Activated CD4-positive, CD25-positive, alpha-beta regulatory T cell (primary cell): Measurements from ENCODE around the gene WRNIP1.

Experiments
- DNase-seq, 4 experiments: peaks; one replicate each; lab custom pipeline; 2025; lab: John Stamatoyannopoulos, UW

The WRNIP1 gene

DNA sequence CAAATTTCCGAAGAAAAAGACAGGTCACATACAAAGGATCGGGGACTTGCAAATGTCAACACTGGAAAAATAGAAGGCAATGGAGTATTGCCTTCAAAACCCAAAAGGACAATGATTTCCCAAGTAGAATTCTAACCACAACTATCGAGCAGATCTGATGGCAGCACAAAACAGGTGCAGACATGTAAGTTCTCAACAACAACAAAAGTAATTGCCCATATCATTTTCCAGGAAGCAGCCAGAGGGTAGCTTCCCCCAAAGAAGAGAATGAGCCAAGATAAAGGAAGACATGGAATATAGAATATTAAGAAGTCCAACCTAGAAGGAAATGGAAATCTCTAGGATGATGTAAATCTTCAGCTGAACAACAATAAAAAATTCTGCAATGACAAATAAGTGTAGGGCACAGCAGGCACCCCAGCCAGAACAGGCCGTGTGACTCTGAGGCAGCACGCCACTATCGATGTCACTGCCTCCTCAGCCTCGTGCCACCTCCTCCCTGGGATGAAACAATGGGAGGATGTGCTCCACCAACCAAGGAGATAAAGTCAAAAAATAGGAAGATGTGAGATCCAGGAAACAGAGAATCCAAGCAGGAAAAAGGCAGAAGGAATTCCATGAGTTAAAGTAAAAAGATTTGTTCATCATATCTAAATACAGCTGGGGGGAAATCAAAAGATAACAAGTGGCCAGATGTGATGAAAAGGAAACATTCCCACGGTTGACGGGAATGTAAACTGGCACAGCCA is 42.3 kb downstream of the WRNIP1 start:
- DNase-seq = no peak

DNA sequence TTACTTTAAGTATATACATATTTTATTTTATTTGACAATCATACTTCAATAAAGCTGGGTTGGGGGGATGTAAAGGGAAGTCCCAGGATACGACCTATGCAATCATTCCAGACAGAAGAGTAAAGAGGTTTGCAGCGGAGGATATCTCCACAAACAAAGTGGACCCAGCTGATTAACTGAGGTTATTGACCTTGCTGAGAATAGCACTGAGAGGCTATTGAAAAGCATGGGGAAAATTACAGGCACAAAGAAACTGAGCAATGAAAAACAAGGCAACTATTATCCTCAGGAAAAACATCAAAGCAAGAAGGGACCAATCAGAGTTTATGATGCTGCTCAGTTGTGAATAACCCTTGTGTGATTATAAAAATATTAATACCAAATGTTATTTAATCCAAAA is 43.8 kb downstream of the WRNIP1 start:
- DNase-seq = no peak

DNA sequence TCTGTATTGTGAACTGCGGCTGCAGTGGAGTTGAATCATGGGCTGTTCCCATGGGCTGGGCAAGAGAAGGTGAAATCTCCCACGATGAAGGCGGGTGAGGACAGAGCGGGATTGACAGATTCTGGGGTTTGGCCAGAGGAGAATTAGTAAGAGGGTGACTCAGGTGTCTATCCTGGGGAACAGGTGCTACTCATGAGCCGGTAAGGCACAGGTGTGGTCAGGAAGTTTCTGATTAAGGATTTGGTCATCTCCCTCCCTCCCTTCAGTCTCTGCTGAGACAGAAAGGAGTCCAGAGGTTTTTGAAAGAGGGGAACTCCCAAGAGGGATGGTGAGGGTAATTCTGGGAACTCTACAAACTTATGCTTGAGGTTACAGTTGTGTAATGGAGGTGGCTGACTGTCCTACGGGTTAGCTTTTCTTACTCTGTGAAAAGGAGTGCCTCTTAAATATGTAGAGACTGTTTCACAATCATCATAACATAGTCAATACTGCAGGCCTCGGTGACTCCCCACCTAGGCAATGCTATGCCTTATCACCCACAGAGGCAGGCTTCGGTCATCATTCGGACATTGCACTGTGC is 45.0 kb downstream of the WRNIP1 start:
- no peak for DNase-seq

DNA sequence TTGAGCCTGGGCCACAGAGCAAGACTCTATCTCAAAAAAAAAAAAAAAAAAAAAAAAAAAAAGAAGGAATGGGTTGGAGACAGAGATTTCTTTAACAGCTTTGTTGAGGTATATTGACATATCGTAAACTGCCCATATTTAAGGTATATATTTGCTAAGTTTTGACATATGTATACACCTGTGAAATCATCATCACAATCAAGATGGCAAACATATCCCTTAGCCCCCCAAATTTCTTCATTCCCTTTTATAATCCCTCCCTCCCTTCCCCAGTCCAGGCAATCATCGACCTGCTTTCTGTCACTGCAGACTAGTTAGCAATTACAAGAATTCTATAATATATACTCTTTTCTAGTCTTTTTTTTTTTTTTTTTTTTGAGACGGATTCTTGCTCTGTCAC is 47.5 kb downstream of the WRNIP1 start:
- DNase-seq = no peak

DNA sequence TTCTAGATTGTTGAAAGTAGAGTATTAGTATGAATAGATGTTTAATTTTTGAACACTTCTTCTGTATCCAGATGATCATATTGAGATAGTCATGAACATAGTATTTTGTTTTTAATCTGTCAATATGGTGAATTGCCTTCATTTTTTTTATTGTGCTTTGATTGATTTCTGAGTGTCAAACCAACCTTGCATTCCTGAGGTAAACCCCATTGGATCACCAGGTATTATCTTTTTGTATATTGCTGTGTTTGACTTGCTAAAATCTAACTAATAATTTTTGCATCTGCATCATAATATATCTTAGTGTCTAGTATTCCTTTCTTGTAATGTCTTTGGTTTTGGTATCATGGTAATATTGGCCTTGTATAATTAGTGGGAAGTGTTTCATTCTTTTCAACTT is 51.0 kb downstream of the WRNIP1 start:
- DNase-seq = no peak

DNA sequence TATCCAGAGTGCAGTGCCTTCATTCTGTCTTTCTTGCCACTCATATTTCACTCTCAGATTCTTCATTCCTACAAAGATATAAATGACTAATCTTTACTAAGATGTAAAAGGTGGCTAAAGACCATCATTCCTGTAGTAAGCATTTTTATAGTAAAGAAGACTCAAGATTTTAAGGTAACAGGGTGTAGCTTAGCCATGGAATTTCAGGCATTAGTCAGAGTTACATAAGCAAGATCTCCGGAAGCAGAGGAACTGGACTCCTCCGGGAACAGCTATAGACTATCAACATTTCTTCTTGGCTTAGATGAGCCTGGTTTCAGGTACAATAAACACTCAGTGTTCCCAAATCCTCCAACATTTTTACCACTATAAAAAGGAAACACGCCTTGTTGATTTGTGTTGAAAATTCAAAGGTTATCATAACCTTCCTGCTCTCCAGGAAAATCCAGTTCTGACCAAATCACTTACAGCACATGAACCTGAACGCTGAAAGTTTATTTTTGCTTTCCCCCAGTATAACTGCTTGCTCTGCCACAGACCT is 52.8 kb downstream of the WRNIP1 start:
- DNase-seq = no peak

DNA sequence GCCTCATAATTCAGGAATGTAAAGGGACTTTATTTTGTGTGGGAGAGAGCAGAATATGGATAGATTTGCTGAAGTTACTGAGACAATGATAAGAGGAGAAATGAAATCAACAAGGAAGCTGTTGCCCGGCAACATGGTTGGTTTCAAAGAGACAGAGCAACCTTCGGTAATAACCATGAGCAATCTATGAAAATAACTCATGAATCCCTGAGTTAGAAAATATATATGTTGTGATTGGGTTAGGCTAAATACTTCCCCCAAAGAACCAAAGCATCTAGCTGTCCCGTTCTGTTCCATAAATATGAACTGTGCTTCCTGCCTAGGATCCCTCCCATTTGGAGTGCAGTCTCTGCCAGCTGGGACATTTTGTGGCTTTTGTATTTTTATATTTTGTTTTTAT is 53.4 kb downstream of the WRNIP1 start:
- DNase-seq = no peak

DNA sequence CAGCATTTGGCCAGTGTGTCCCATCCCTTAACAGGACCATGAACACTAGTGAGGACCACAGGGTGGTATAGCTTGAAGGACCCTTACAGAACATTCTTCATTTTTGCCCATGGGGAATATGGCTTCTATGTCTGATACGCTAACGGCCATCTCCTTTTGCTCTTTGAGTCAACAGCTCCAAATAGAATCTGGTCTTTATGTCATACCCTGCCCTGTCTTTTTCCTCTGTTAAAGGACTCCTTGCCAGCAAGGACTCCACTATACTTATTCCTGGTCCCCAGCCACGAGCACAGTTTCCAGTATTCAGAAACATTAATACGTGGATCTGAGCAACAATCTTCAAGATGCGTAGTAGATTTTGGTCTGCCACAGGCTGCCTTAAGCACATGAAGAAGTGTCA is 53.9 kb downstream of the WRNIP1 start:
- DNase-seq = no peak

DNA sequence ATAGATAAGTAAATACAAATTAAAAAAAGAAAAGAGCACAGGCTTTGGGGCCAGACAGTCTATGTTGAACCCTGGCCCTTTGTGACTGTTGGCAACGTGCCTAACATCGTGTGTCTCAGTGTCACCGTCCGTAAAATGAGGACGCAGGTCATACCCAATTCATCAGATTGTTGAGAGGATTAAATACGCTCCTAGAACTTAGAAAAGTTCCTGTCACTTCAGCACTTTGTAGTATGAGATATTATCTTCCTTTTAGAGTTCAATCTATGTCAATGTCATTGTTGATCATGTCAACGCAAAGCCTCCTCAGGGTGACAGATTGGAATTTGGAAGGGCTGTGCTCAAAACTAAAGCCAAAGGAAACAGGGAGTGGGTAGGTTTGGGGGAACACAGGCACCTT is 54.8 kb downstream of the WRNIP1 start:
- no peak for DNase-seq

DNA sequence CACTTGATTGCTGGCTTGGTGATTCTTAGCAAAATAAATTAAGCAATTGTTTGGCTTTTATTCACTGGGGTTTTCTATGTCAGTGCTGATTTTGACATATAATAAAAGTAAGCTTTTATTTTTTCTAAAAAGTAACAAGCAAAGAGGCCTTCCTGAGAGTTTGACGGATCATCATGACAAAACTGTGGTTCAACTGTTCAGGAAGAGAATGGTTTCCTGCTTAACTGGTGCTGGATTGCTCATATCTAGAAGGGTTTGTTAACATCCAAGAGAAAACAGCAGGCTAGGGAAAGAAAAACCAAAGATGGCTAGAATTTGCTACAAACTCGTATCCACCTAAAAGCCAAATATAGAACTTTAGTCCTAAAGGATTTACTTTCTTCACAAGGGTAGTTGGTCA is 55.2 kb downstream of the WRNIP1 start:
- no peak for DNase-seq

DNA sequence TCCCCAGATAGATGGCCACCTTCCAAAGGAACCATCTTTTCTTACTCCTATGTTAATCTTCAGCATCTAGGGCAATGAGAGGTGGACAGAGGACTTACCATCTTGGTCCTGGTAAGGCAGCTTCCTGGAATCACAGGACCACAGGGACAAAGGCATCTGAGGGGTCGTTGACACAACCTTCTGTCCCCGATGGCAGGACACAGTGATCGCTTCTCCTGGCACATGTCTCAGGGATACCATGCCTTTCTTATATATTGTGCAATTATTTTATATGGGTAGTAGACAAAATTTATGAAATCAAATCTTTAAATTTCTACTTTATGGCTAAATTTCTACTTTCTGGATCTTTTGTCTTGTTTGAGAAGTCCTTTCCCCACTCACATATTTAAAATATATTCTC is 56.4 kb downstream of the WRNIP1 start:
- no peak for DNase-seq

DNA sequence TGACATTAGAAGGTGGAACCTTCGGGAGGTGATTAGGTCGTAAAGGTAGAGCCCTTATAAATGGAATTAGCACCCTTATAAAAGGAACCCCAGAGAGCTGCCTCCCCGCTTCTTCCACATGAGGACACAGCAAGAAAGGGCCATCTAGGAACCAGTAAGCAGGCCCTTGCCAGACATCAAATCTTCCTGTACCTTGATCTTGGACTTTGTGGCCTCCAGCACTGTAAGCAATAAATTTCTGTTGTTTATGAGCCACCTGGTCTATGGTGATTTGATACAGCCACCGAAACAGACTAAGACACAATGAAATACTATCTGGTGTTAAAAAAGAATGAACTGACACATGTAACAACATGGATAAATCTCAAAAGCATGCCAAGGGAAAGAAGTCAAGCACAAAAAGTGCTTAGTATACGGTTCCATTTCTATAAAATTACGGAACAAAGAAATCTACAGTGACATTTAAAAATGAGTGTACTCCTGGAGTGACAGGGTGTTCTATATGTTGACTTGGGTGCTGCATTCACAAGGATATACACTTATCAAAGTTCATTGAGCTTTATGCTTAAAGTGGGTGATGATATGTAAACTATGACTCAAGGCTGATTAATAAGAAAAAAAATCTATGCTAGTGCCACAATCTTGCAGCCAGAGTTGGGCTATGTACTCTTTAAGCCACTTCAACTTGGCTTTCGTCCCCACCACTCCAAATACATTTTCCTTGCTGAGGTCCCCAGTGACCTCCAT is 58.1 kb downstream of the WRNIP1 start:
- no peak for DNase-seq

DNA sequence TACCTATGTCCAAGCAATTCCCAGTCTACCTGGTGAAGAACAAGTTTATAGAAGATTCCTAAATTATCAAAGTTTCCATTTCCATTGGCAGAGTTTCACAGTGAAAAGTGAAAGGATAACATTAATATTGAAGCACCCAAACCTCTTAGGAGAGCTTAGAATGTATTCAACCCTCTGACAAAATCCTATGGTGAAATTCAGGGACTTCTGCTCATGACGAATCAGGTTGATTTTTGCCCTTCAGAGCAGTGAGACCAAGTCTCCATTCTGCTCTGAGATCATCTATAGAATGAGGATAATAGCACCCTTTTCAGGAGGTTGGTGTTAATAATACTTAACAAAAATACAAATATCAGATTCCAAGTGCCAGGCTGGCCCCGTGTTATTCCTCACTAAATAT is 60.9 kb downstream of the WRNIP1 start:
- DNase-seq = no peak

DNA sequence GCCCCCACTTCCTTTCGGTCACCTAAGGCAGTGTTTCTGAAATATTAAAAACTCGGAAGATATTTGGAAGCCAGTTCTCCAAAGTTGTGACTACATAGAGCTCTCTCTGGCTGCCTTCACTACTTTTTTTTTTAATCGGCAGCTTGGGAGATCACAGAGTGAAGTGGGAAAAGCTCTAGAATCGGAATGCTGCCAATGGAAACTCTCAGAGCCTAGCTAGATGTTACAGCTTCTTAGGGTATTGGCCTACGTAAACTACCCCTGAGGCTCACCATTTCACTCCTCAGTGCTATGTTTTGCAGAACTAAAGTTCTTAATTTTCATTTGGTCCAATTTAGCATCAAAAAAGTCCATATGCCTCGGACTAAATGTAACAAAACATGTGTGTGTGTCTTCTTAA is 61.9 kb downstream of the WRNIP1 start:
- DNase-seq = no peak

DNA sequence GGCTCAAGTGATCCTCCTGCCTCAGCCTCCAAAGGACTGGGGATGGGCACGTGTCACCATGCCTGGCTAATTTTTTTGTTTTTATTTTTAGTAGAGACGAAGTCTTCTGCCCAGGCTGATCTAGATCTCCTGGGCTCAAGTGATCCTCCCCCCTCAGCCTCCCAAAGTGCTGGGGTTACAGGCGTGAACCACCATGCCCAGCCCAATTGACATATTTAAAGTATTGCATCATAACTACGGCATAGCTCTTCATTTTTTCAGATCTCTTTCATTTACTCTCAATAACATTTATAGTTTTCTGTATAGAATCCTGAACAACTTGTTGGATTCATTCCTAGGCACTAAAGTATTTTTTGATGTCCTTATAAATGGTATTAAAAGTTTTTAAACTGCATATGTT is 63.4 kb downstream of the WRNIP1 start:
- DNase-seq = no peak

DNA sequence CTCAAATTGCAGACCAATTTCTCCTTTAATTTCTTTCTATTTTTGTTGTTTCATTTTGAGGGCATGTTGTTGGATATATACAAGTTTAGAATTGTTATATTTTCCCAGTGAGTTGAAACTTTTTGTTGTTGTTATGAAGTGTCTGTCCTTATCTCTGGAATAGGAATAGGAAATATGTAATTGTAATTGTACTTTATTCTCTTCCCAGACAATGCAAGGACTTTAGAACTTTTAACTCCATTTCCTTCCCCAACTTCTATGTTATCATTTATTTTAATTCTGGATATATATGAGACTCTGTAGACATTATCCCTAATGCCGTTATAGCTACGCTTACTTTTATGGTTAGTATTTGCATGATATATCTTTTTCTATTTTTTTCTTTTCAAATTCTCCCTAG is 64.1 kb downstream of the WRNIP1 start:
- no peak for DNase-seq

DNA sequence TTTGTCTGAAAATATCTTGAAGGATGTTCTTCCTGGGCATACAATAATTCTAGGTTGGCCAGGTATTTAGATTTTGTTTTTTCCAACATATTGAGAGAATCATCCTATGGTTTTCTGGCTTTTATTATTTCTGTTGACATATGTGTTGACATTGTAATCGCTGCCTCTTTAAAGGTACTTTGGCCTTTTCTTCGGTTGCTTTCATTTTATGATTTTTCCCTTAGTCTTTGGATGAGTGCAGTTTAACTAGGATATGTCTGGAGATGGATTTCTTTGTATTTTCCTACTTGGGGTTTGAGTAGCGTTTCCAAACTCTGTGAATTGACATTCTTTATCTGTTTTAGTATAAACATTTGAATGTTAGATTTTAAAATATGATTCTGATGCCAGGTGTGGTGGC is 65.0 kb downstream of the WRNIP1 start:
- no peak for DNase-seq

DNA sequence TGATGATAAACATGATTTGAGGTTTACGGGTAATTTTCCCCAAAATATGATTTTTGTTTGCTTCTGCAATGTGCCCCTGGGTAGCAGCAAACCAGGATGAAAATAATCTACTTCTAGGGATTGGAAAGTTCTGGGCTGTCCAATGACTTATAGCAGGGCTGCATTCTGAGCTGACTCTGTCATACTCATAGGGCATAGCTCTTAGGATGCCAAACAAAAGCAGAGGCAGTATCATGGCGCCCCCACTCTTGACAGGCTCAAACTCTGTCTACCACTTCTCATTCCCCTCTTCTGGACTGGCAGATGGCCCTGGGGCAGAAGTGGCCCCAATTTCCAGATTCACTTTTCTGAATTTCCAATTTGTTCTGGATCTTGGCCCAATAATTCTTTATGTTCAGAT is 66.2 kb downstream of the WRNIP1 start:
- no peak for DNase-seq

DNA sequence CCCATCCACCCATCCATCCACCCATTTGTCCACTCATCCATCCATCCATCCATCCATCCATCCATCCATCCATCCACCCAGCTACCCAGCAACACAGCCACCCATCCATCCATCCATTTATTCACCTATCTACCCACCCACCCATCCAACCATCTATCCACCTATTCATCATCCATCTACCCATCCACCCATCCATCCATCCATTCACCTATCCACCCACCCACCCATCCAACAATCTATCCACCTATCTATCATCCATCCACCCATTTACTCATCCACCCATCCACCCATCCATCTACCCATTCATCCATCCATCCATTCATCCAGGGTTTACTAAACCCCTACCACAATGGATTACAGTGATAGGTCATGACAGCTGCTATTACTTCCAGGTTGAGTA is 69.1 kb downstream of the WRNIP1 start:
- no peak for DNase-seq
